Measurements from ENCODE around the gene PAK6. TPM values are rescaled to one million over a fixed set of nuclear protein-coding genes. Genes with fewer than 3 reads are reported as not detected.

PAK6 gene
- polyA plus RNA-seq, 2 of the 4 experiments (the other 2 are of a cell fraction): 0.10 to 0.16 TPM

DNA sequence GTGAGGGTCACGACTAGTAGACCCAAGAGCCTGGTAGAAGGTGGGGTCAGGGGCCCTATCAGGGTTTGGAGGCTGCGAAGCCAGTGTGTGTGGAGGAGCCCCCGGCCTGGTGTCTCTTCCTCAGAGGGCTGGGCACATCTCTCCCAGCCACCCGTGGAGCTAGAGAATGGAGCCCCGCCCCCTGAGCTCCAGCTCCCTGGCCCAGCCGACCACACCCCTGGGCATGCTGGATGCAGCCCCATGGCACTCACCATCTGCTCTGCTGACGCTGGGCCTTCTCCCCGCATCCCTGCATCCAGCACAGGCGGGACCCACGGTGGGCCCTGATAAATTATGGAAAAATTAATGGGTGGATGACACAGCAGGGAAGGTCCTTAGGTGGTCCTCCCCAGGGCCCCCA is 26.5 kb downstream of the PAK6 start (continued):
- TF ChIP-seq, protein P1, sequence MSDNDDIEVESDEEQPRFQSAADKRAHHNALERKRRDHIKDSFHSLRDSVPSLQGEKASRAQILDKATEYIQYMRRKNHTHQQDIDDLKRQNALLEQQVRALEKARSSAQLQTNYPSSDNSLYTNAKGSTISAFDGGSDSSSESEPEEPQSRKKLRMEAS (IDR thresholded peaks at IDR 0.05): no peak
- TF ChIP-seq ZFP36 (IDR thresholded peaks at IDR 0.05; ENCODE audit: borderline replicate concordance, partially characterized antibody): no peak

DNA sequence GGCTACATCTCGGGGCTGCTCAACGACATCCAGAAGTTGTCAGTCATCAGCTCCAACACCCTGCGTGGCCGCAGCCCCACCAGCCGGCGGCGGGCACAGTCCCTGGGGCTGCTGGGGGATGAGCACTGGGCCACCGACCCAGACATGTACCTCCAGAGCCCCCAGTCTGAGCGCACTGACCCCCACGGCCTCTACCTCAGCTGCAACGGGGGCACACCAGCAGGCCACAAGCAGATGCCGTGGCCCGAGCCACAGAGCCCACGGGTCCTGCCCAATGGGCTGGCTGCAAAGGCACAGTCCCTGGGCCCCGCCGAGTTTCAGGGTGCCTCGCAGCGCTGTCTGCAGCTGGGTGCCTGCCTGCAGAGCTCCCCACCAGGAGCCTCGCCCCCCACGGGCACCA is 27.0 kb downstream of the PAK6 start:
- peaks cover 19% of the 10 kb centered on the region for H3K4me1 ChIP-seq
- ATAC-seq: no peak
- TF ChIP-seq PHF8 (IDR thresholded peaks at IDR 0.05; ENCODE audit: borderline replicate concordance, low read depth) (no peak), HOXB13 (CRISPR knock-in tag; IDR thresholded peaks at IDR 0.05; ENCODE audit: low read depth) (no peak), NPAS2 (CRISPR knock-in tag; IDR thresholded peaks at IDR 0.05; ENCODE audit: borderline replicate concordance) (no peak), RNF2 (IDR thresholded peaks at IDR 0.05; ENCODE audit: borderline replicate concordance, low read depth) (no peak), BHLHE40 (IDR thresholded peaks at IDR 0.05; ENCODE audit: low read depth, low read length) (no peak), HDAC2 (IDR thresholded peaks at IDR 0.05) (no peak)
- TF ChIP-seq, protein P2, sequence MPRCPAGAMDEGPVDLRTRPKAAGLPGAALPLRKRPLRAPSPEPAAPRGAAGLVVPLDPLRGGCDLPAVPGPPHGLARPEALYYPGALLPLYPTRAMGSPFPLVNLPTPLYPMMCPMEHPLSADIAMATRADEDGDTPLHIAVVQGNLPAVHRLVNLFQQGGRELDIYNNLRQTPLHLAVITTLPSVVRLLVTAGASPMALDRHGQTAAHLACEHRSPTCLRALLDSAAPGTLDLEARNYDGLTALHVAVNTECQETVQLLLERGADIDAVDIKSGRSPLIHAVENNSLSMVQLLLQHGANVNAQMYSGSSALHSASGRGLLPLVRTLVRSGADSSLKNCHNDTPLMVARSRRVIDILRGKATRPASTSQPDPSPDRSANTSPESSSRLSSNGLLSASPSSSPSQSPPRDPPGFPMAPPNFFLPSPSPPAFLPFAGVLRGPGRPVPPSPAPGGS (IDR thresholded peaks at IDR 0.05): no peak
- no peak for DNase-seq (ENCODE audit: low read depth in 1 of 2, low spot score in 1 of 2)
- no peak overlapping the region for H3K4me2 ChIP-seq
- ChIA-PET POLR2A (no interaction called here), CTCF (interaction anchor here (0.6 to 19.7 kb wide), 5 partner anchors 9 to 55 kb away, joined by 3 to 658 read pairs (median 3); no protein-coding TSS in a partner anchor)
- H3K4me3 ChIP-seq: no peak overlapping the region
- no peaks in the 10 kb centered on the region for H3K9me3 ChIP-seq
- peak overlapping the region in 1 of 2 experiments; percentile 85; a peak in 3 of 6 replicates for H3K27ac ChIP-seq
- FAIRE-seq: no peak
- WGBS (ENCODE audit: missing lambda C conversion rate): 100% methylated on average over 2 of the region's 20 CpGs

DNA sequence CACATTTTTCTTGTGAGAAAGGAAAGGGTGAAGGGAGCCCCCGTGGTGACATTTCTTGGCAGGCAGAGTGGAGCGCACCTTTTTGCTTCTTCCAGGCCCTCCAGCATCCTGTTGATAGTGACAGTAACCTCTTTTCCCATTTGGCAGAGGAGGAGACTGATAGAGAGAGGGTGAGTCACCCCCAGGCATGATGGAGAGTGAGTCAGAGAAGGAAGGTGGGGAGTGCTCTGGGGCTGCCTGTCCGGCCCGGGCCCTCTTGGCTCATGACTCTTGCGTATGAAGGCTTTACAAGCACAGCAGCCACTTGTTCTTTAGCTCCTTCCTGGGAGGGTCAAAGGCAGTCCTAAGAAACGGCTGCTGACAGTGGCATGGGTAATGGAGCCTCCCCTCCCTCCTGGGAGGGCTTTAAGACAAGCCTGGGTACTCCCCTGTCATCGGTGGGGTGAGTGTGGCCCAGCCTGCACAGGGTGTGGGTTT is 28.0 kb downstream of the PAK6 start:
- POLR2A ChIA-PET: no interaction called here
- Histone ChIP-seq H3K4me1 (peaks cover 19% of the 10 kb centered on the region), H3K9me3 (no peaks in the 10 kb centered on the region), H3K4me3 (no peak overlapping the region), H3K4me2 (peak overlapping the region; percentile 47), H3K27ac (peak overlapping the region; percentile 59 to 85; a peak in 5 of 6 replicates)
- FAIRE-seq (no peak), ATAC-seq (peak; percentile 96 to 97), DNase-seq (ENCODE audit: low read depth in 1 of 2, low spot score in 1 of 2) (peak; percentile 75 to 85)
- 0% methylated on average over 5 of the region's 7 CpGs for WGBS (ENCODE audit: missing lambda C conversion rate)
- CTCF ChIA-PET: interaction anchor here (0.6 to 19.7 kb wide), 6 partner anchors 8 to 56 kb away, joined by 3 to 658 read pairs (median 3); no protein-coding TSS in a partner anchor
- TF ChIP-seq FOSL2 (IDR thresholded peaks at IDR 0.05) (peak; percentile 76), FOSL2 (CRISPR knock-in tag; IDR thresholded peaks at IDR 0.05) (peak; percentile 97), KDM1A (IDR thresholded peaks at IDR 0.05; ENCODE audit: low read depth) (no peak), JUN (IDR thresholded peaks at IDR 0.05) (0 out of 5 replicates have a peak, but pooled peaks of 1 of the 2 experiments have one; percentile 18), ZNF302 (CRISPR knock-in tag; IDR thresholded peaks at IDR 0.05) (no peak), ESRRA (IDR thresholded peaks at IDR 0.05; ENCODE audit: borderline replicate concordance, low read length) (no peak), RNF2 (IDR thresholded peaks at IDR 0.05; ENCODE audit: borderline replicate concordance, low read depth) (no peak), CHD2 (IDR thresholded peaks at IDR 0.05; ENCODE audit: low read length, partially characterized antibody) (no peak), MAFK (IDR thresholded peaks at IDR 0.05; ENCODE audit: partially characterized antibody) (no peak), NPAS2 (CRISPR knock-in tag; IDR thresholded peaks at IDR 0.05; ENCODE audit: borderline replicate concordance) (no peak), CBX8 (IDR thresholded peaks at IDR 0.05) (no peak), EP300 (IDR thresholded peaks at IDR 0.05) (no peak), KDM5A (IDR thresholded peaks at IDR 0.05) (no peak), POLR2AphosphoS2 (conservative IDR thresholded peaks at IDR 0.05; ENCODE audit: low read length) (no peak), ZC3H11A (IDR thresholded peaks at IDR 0.05) (no peak), PHF8 (IDR thresholded peaks at IDR 0.05; ENCODE audit: borderline replicate concordance, low read depth) (no peak), RARB (CRISPR knock-in tag; IDR thresholded peaks at IDR 0.05) (no peak), JUNB (IDR thresholded peaks at IDR 0.05) (peak; percentile 34; the same call in 1 of the 2 replicates), HOXB5 (CRISPR knock-in tag; IDR thresholded peaks at IDR 0.05) (no peak), HDAC2 (IDR thresholded peaks at IDR 0.05) (no peak), ZFP36 (IDR thresholded peaks at IDR 0.05; ENCODE audit: borderline replicate concordance, partially characterized antibody) (no peak), FOSB (CRISPR knock-in tag; IDR thresholded peaks at IDR 0.05) (no peak)
- TF ChIP-seq, protein P3, sequence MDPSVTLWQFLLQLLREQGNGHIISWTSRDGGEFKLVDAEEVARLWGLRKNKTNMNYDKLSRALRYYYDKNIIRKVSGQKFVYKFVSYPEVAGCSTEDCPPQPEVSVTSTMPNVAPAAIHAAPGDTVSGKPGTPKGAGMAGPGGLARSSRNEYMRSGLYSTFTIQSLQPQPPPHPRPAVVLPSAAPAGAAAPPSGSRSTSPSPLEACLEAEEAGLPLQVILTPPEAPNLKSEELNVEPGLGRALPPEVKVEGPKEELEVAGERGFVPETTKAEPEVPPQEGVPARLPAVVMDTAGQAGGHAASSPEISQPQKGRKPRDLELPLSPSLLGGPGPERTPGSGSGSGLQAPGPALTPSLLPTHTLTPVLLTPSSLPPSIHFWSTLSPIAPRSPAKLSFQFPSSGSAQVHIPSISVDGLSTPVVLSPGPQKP (IDR thresholded peaks at IDR 0.05; ENCODE audit: low read depth, low read length): no peak
- TF ChIP-seq, protein P1 (IDR thresholded peaks at IDR 0.05): peak; percentile 30; the same call in 1 of the 2 replicates
- TF ChIP-seq, protein P4, sequence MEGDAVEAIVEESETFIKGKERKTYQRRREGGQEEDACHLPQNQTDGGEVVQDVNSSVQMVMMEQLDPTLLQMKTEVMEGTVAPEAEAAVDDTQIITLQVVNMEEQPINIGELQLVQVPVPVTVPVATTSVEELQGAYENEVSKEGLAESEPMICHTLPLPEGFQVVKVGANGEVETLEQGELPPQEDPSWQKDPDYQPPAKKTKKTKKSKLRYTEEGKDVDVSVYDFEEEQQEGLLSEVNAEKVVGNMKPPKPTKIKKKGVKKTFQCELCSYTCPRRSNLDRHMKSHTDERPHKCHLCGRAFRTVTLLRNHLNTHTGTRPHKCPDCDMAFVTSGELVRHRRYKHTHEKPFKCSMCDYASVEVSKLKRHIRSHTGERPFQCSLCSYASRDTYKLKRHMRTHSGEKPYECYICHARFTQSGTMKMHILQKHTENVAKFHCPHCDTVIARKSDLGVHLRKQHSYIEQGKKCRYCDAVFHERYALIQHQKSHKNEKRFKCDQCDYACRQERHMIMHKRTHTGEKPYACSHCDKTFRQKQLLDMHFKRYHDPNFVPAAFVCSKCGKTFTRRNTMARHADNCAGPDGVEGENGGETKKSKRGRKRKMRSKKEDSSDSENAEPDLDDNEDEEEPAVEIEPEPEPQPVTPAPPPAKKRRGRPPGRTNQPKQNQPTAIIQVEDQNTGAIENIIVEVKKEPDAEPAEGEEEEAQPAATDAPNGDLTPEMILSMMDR (IDR thresholded peaks at IDR 0.05): no peak
- TF ChIP-seq, protein P5, sequence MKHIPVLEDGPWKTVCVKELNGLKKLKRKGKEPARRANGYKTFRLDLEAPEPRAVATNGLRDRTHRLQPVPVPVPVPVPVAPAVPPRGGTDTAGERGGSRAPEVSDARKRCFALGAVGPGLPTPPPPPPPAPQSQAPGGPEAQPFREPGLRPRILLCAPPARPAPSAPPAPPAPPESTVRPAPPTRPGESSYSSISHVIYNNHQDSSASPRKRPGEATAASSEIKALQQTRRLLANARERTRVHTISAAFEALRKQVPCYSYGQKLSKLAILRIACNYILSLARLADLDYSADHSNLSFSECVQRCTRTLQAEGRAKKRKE (CRISPR knock-in tag; IDR thresholded peaks at IDR 0.05; ENCODE audit: low read depth): no peak
- TF ChIP-seq, protein P6, sequence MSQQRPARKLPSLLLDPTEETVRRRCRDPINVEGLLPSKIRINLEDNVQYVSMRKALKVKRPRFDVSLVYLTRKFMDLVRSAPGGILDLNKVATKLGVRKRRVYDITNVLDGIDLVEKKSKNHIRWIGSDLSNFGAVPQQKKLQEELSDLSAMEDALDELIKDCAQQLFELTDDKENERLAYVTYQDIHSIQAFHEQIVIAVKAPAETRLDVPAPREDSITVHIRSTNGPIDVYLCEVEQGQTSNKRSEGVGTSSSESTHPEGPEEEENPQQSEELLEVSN (IDR thresholded peaks at IDR 0.05; ENCODE audit: borderline replicate concordance, low read depth): no peak
